Suprapubic skin (tissue), 3 donors: ENCODE data around the gene CYP2B6.

Source experiments
- POLR2A ChIP-seq, 2 donors: fragments of 450-650 bp; IDR thresholded peaks; one replicate each; pipeline ENCODE4 v1.6.1; 2017; ENCODE audit warnings: antibody characterized with exemption in 2 of 2, mild to moderate bottlenecking in 2 of 2, moderate library complexity in 2 of 2
- TF ChIP-seq, protein P1 (sequence below), 2 donors: fragments of 200-600 bp in 1 of 2; fragments of 450-650 bp in 1 of 2; sonication (generic) in 1 of 2; IDR thresholded peaks; one replicate each; pipeline ENCODE4 v1.5.1; 2016 to 2019; ENCODE audit warnings: antibody characterized with exemption in 2 of 2, mild to moderate bottlenecking in 1 of 2, moderate library complexity in 1 of 2

DNA sequence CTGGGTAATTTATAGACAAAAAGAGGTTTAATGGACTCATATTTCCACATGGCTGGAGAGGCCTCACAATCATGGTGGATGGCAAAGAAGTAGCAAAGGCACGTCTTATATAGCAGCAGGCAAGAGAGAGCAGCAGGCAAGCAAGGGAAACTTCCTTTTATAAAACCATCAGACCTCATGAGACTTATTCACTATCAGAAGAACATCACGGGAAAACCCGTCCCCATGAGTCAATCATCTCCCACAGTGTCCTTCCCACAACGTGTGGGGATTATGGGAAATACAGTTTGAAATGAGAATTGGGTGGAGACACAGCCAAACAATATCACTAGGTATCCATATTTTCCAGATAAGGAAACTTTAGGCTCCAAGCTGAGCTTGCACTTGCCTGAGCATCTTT is 9.5 kb upstream of the CYP2B6 start:
- TF ChIP-seq, protein P1, sequence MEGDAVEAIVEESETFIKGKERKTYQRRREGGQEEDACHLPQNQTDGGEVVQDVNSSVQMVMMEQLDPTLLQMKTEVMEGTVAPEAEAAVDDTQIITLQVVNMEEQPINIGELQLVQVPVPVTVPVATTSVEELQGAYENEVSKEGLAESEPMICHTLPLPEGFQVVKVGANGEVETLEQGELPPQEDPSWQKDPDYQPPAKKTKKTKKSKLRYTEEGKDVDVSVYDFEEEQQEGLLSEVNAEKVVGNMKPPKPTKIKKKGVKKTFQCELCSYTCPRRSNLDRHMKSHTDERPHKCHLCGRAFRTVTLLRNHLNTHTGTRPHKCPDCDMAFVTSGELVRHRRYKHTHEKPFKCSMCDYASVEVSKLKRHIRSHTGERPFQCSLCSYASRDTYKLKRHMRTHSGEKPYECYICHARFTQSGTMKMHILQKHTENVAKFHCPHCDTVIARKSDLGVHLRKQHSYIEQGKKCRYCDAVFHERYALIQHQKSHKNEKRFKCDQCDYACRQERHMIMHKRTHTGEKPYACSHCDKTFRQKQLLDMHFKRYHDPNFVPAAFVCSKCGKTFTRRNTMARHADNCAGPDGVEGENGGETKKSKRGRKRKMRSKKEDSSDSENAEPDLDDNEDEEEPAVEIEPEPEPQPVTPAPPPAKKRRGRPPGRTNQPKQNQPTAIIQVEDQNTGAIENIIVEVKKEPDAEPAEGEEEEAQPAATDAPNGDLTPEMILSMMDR (IDR thresholded peaks at IDR 0.05), result no peak
- TF ChIP-seq POLR2A (IDR thresholded peaks at IDR 0.05), result no peak
